Measurements from ENCODE around the gene CPN1.

DNA sequence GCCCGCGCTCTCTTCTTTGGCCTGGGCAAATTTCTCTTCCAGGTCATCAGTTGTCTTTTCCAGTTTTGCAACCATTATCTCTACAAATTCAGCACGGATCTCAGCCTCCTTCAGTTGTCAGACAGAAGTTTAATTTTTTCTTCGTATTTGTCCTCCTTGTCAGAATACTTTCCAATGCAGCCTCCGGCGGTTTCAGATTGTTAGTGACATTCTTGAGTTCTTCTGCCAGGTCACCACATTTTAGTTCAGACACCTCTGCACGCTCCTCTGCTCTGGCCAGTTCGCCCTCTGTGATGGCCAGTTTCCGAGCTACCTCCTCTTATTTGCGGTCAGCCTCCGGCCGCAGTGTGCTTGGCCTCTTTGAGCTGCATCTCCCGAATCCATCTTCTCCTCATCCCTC, 32.8 kb upstream of the CPN1 start:
- TF ChIP-seq POLR2A (IDR thresholded peaks at IDR 0.05): no peak
- TF ChIP-seq CTCF (IDR thresholded peaks at IDR 0.05): no peak
